CD4-positive, alpha-beta T cell treated with Interleukin-6 for 4 hours (primary cell): ENCODE data around the gene L3MBTL1.
A peak's percentile ranks its signal among the peaks of the same experiment; 100 is the strongest.

Experiments used
- DNase-seq: peaks from one replicate; pipeline ENCODE4 v3.0.0-alpha.2; 2020; ENCODE audit warnings: mixed read lengths

Gene L3MBTL1

DNA sequence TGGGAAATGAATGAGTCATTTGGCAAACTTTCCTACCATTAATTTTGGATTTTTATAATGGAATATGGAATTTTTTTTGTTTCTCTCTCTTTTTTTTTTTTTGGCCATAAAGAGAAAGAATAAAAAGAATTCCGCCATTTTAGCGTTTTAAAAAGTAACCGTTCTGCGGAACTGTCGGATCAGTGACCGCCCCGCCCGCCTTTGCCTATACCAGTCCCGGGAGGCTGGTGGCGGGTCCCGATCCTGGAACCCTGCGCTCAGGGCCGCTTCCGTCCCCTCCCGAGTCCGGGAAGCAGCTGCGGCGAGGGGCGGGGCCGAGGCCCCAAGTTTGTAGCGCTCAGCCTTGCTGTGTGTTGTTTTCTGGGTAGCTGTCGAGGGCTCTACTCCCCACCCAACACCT, 609 bp downstream of the L3MBTL1 start:
- peak; percentile 6 for DNase-seq

DNA sequence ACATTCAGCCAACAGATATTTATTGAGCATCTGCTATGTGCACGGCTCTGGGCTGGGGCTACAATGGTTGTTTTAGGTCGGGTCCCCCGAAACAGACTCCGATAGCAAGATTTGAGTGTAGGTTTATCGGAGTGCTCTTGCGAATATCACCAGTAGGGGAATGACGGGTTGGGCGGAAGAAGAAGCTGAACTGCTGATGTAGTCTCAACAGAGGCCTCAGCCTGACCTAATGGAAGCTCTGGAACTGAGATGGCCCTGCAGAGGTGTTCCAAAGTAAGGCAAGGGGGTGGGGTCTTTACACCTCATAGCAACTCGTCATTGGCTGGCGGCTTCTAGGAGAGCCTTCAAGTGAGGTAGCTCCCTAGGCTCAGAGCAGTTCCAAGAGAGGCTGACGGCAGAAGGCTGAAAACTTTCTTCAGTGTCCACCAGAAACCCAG, 1.1 kb downstream of the L3MBTL1 start:
- no peak for DNase-seq

DNA sequence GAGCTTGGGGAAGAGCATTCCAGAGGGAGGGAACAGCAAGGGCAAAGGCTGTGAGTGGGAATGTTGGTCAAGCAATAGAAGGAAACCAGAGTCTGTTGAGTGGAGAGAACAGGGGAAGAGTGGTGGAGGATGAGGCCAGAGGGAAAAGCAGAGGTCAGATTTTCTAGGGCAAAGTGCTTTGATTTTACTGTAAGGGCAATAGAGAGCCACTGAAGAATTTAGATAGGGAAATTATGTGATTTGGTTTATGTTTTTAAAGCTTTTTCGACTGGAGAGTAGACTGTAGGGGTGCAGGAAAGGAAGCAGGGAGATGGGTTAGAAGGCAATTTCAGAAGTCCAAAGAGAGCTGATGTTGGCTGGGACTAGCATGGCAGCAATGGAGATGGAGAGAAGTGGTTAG, 4.4 kb downstream of the L3MBTL1 start:
- DNase-seq: no peak

- no peak for DNase-seq
These were observed 6.0 kb downstream of the L3MBTL1 start for GRCh38 chr20:43513372-43513930.

DNA sequence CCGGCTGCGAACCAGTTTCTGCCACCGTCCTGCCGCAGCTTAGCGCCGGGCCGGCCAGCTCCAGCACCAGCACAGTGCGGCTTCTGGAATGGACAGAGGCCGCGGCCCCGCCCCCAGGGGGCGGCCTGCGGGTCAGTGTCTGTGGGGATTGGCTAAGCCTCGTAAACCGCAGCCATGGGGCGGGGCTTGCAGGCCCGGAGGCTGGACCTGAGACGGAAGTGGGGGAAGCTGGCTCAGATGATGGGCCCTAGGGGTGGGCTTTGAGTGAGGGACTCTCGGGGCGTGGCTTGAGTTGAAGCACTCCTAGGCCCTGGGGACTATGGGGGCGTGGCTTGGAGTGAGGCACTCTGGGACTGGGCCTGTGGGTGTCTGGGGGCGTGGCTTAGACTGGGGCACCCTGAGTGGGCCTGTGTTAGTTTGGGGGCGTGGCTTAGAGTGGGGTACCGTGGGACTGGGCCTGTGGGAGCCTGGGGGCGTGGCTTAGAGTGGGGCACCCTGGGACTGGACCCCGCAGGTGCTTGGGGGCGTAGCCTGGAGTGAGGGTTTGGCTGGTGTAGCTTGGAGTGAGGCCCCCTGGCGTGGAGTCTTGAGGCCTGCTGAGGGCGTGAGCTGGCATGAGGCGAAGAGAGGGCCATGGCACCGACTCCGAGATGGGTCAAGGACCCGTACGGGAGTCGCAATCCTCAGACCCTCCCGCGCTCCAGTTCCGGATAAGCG, 6.6 kb downstream of the L3MBTL1 start:
- peak; percentile 96 for DNase-seq

DNA sequence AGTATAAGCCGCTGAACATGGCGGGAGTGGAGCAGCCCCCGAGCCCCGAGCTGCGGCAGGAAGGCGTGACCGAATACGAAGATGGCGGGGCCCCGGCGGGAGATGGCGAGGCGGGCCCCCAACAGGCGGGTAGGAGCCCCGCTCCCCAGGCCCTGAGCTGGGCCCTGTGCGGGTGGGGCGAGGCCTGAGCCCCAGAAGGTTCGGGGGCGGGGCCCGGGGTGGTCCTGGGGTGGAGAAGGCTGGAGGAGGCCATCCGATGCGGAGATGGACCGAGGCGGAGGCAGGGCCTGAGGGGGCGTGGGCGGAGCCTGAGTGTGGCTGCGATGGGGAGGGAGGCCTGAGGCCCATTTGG, 7.1 kb downstream of the L3MBTL1 start:
- no peak for DNase-seq

DNA sequence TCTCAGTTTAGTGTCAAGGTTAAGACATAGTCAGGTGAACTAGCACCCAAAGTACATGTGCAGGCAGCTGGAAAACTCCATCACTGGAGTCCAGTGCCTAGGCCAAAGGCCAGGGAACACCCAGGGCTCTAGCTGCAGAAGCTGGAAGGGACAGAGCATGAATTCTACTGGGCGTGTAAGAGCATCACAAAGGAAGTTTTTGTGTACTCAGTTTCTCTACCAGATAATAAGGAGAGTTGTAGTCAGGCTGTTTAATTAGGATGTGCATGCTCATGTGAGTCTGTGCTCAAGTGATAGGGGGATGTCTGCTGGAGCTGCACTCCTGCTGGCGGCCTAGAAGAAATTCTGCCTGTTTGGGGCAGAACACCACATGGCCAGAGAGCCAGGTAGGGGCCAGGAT, 8.1 kb downstream of the L3MBTL1 start:
- DNase-seq: no peak

- no peak for DNase-seq
These were observed 8.8 kb downstream of the L3MBTL1 start for GRCh38 chr20:43516251-43516824.

DNA sequence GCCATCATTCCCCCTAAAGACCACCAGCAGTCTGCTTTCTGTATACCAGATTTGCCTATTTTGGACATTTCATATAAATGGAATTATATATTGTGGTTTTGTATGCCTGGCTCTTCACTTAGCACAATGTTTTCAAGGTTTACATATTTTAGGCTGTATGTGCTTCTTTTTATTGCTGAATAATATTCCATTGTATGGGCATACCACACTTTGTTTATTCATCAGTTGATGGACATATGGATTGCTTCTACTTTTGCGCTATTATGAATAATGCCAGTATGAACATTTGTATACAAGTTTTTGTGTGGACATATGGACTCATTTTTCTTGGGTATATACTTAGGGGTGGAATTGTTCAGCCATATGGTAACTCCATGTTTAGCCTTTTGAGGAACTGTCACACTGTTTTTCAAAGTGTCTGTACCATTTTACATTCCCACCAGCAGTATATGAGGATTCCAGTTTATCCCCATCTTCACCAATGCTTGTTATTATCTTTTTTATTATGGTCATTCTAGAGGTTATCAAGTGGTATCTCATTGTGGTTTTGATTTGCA, 12.7 kb downstream of the L3MBTL1 start:
- DNase-seq: no peak

DNA sequence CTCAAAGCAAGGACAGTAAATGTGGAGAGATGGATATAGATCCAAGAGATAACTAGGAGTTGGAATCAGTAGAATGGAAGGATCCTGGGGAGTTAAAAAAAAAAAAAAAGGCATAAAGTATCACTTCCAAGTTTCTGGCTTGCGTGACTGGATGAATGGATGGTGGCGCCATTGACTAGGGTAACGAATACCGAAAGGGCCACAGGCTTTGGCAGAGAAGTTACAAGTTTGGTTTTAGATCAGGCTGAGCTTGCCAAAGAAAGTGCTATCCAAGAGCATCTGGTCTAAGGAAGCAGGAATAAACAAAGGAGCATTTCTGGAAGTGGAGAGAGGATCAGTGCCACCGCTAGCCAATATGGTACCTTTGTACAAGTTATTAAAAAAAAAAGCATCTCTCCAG, 17.5 kb downstream of the L3MBTL1 start:
- no peak for DNase-seq

GRCh38 chr20:43528258-43528875, 20.9 kb downstream of the L3MBTL1 start:
- DNase-seq: no peak

- DNase-seq: no peak
These were observed 21.6 kb downstream of the L3MBTL1 start for GRCh38 chr20:43529051-43529450.

- DNase-seq: no peak
These were observed 22.1 kb downstream of the L3MBTL1 start for GRCh38 chr20:43529457-43530153.

- DNase-seq: no peak
These were observed 23.0 kb downstream of the L3MBTL1 start for GRCh38 chr20:43530321-43531090.

GRCh38 chr20:43531091-43531443, 23.6 kb downstream of the L3MBTL1 start:
- no peak for DNase-seq

- DNase-seq: no peak
These were observed 25.0 kb downstream of the L3MBTL1 start for GRCh38 chr20:43532416-43533055.

DNA sequence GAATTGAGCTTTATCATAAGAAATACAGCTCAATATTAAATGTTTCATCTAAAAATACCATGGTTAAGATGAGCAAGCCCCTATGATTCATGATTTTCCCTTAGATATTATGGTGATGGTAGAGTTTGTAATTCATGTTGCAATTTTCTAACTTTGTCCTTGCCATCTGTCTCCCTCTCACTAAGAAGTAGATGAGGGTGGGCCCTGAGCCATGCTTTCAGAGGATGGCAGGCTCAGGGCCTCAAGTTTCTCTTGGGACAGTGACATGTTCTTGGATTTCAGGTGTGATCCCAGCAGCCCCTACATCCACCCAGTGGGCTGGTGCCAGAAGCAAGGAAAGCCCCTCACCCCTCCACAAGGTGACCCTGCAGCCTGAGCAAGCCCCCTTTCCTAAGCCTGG, 25.6 kb downstream of the L3MBTL1 start:
- no peak for DNase-seq

- no peak for DNase-seq
These were observed 26.5 kb downstream of the L3MBTL1 start for GRCh38 chr20:43534016-43534415.

DNA sequence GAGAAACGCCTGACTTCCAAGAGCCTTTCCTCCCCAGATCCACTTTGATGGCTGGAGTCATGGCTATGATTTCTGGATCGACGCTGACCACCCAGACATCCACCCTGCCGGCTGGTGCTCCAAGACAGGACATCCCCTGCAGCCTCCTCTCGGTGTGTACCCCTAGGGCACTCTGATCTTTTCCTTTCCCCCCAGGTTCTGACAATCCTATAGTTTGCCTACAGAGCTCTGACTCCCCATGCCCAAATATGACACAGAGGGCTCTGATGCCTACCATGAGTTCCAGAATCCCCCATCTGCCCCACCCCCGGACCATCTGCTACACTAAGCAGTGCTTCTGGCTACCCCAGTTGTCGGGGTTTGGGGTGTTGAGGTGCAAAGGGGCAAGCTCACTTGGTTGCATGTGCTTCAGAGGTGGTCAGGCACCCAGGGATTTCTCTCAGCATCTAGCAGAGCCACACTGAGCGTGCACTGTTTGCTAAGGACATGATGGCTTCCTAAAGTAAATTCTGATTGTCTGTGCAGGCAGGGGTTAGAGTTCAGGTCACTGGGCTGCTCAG, 27.4 kb downstream of the L3MBTL1 start:
- DNase-seq: no peak

GRCh38 chr20:43535370-43536004, 28.0 kb downstream of the L3MBTL1 start:
- DNase-seq: no peak
